Activated naive CD8-positive, alpha-beta T cell treated with anti-CD3 and anti-CD28 coated beads, Interleukin-2, amount 10 ng/mL, durations not matched to agents 7 days and 5 days (primary cell): ENCODE results near the gene GAK. TPM values are rescaled to one million over a fixed set of nuclear protein-coding genes. Genes with fewer than 3 reads are reported as not detected.
"Not testable (repeated sequence)": the region's sequence is repeated elsewhere in the genome, so short reads cannot be mapped to it uniquely, and the experiment has no call there.

Experiments
- ATAC-seq: fragments of 150-1000 bp; cut with Tn5 transposase; one replicate; pipeline ENCODE4 v1.10.0; 2021; ENCODE audit warnings: low read depth, moderate library complexity
- POLR2A ChIA-PET: fragments of 350-600 bp; sonication (Branson Sonifier 250); formaldehyde crosslinking; loops from one replicate; lab custom pipeline; 2021; ENCODE audit warnings: antibody characterized with exemption; lab: Charles Lee
- DNase-seq: peaks from one replicate; pipeline ENCODE4 v3.0.0; 2021
- H3K27ac Mint-ChIP-seq: one replicate; pipeline ENCODE4 v1.8.0; 2022; ENCODE audit warnings: mild to moderate bottlenecking, mixed read lengths
- H3K27me3 Mint-ChIP-seq: one replicate; pipeline ENCODE4 v1.8.0; 2022; ENCODE audit warnings: mild to moderate bottlenecking, moderate library complexity, mixed read lengths
- H3K36me3 Mint-ChIP-seq: one replicate; pipeline ENCODE4 v1.8.0; 2021; ENCODE audit warnings: mild to moderate bottlenecking, mixed read lengths
- H3K4me1 Mint-ChIP-seq: one replicate; pipeline ENCODE4 v1.8.0; 2021; ENCODE audit warnings: mixed read lengths
- H3K4me3 Mint-ChIP-seq: one replicate; pipeline ENCODE4 v1.8.0; 2022; ENCODE audit warnings: mild to moderate bottlenecking, moderate library complexity, mixed read lengths
- H3K9me3 Mint-ChIP-seq: one replicate; pipeline ENCODE4 v1.8.0; 2021; ENCODE audit warnings: mixed read lengths
- total RNA-seq, 2 experiments: library from RNA; stranded (reverse); gene quantifications; one replicate each; pipeline ENCODE4 v1.2.3, GENCODE V29; 2021

GAK gene
- total RNA-seq, 2 experiments from 2014 or later: 169 to 182 TPM

GRCh38 chr4:951594-952468 is 19.7 kb upstream of the GAK start:
- H3K27me3 Mint-ChIP-seq: no peaks in the 10 kb centered on the region
- H3K9me3 Mint-ChIP-seq: no peaks in the 10 kb centered on the region
- H3K4me1 Mint-ChIP-seq: no peaks in the 10 kb centered on the region
- ATAC-seq (no peak), DNase-seq (peak; percentile 17)
- H3K36me3 Mint-ChIP-seq: peaks cover 3% of the 10 kb centered on the region
- H3K4me3 Mint-ChIP-seq: no peak overlapping the region
- POLR2A ChIA-PET: no interaction called here
- no peak overlapping the region for H3K27ac Mint-ChIP-seq

GRCh38 chr4:951186-951585 is 19.1 kb upstream of the GAK start:
- H3K9me3 Mint-ChIP-seq: no peaks in the 10 kb centered on the region
- H3K4me1 Mint-ChIP-seq: no peaks in the 10 kb centered on the region
- POLR2A ChIA-PET: no interaction called here
- H3K4me3 Mint-ChIP-seq: no peak overlapping the region
- H3K36me3 Mint-ChIP-seq: peaks cover 3% of the 10 kb centered on the region
- H3K27ac Mint-ChIP-seq: no peak overlapping the region
- no peaks in the 10 kb centered on the region for H3K27me3 Mint-ChIP-seq
- DNase-seq: no peak
- no peak for ATAC-seq

- Mint-ChIP-seq H3K36me3 (peaks cover 4% of the 10 kb centered on the region), H3K9me3 (no peaks in the 10 kb centered on the region), H3K27me3 (no peaks in the 10 kb centered on the region), H3K4me1 (no peaks in the 10 kb centered on the region), H3K27ac (no peak overlapping the region), H3K4me3 (no peak overlapping the region)
- ATAC-seq: no peak
- POLR2A ChIA-PET: no interaction called here
- peak; percentile 11 for DNase-seq
These were observed 18.3 kb upstream of the GAK start for GRCh38 chr4:950136-951020.

GRCh38 chr4:949656-950055 is 17.5 kb upstream of the GAK start:
- no peaks in the 10 kb centered on the region for H3K4me1 Mint-ChIP-seq
- POLR2A ChIA-PET: no interaction called here
- peak; percentile 21 for DNase-seq
- H3K4me3 Mint-ChIP-seq: no peak overlapping the region
- ATAC-seq: no peak
- no peak overlapping the region for H3K27ac Mint-ChIP-seq
- H3K27me3 Mint-ChIP-seq: no peaks in the 10 kb centered on the region
- H3K36me3 Mint-ChIP-seq: peaks cover 5% of the 10 kb centered on the region
- no peaks in the 10 kb centered on the region for H3K9me3 Mint-ChIP-seq

DNA sequence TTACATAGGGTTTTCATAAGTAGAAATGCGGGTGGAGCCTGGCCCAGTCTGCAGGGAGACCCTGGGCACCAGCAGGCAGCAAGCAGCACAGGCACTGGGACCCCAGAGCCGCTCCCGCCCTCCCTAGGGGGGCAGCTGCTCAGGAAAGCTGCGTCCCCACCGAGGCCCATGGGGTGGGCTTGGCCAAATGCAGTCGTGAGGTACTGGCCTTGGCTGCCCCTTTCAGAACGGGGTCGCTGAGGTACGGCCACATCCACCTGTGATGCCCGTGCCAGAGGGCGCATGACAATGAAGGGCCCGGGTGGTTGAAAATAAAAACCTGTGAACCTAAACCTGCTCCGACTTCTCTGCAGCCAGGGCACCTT is 16.8 kb upstream of the GAK start:
- POLR2A ChIA-PET: interaction anchor here (1.1 kb wide), 1 partner anchor 16 kb away, joined by 3 read pairs; the partner anchor contains the start of genes GAK and TMEM175

DNA sequence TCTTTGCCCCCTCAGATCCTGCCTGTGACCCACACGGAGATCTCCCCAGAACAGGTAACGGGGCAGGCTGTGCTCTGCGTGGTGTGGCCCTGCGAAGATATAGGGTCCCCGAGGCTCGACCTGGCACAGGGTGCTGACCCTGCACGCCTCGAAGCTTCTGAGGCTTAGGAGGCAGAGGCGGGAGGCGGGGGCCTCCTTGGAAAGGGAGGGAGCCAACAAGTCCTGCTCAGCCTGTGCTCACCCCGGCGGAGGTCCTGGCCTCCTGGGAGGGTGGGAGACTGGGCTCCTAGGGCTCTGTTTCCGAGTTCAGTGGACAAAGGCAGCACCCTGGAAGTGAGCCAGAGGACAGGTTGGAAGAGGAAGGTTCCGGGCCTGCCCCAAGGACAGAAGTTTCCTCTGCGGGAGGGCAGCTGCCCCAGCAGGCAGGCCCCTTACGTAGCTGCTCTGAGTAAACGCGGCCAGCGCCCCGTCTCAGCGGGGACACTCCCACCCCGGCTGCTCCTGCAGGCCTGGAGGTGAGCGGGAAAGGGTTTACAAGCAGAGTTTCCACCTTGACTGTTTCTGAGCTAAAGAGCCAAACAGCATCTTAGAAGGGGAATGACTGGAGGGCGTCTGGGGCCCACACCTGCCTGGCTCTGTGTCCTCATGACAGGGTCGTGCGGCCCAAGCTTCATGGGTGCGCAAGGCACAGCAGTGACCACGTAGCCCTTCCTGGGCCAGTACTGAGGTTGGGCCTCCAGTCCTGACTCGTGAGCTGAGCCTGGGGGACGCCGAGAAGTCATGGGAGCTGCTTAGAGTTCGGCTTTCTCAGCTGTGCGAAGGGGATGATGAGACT is 16.2 kb upstream of the GAK start:
- POLR2A ChIA-PET: interaction anchor here (1.1 kb wide), 1 partner anchor 16 kb away, joined by 3 read pairs; the partner anchor contains the start of genes GAK and TMEM175
- H3K36me3 Mint-ChIP-seq: peaks cover 3% of the 10 kb centered on the region
- no peak overlapping the region for H3K4me3 Mint-ChIP-seq
- DNase-seq (peak; percentile 19), ATAC-seq (no peak)
- H3K4me1 Mint-ChIP-seq: no peaks in the 10 kb centered on the region
- H3K27ac Mint-ChIP-seq: no peak overlapping the region
- H3K9me3 Mint-ChIP-seq: no peaks in the 10 kb centered on the region
- no peaks in the 10 kb centered on the region for H3K27me3 Mint-ChIP-seq

More for the DNA sequence above, 16.8 kb upstream of the GAK start:
- Mint-ChIP-seq H3K9me3 (no peaks in the 10 kb centered on the region), H3K36me3 (peaks cover 3% of the 10 kb centered on the region), H3K27me3 (no peaks in the 10 kb centered on the region), H3K4me3 (no peak overlapping the region), H3K4me1 (no peaks in the 10 kb centered on the region), H3K27ac (no peak overlapping the region)
- DNase-seq (peak; percentile 15), ATAC-seq (no peak)

DNA sequence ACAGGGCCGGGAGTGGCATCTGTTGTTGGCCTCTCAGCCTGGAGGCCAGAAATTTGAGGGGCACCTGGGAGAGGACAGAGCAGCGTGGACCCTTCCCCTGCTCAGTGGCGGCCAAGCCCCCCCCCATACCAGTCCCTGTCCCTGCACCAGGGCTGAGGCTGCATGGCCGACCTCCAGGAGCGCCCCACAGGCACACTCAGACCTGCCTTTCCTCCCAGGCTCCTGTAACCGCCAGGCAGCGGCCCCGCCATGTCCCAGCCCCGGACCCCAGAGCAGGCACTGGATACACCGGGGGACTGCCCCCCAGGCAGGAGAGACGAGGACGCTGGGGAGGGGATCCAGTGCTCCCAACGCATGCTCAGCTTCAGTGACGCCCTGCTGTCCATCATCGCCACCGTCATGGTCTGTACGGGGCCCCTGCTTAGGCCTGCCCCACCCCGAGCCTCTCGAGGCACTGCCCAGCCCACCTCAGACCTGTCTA is 15.4 kb upstream of the GAK start:
- Mint-ChIP-seq H3K4me3 (no peak overlapping the region), H3K36me3 (peaks cover 3% of the 10 kb centered on the region), H3K27me3 (no peaks in the 10 kb centered on the region), H3K27ac (no peak overlapping the region), H3K9me3 (no peaks in the 10 kb centered on the region), H3K4me1 (no peaks in the 10 kb centered on the region)
- DNase-seq: no peak
- no peak for ATAC-seq
- POLR2A ChIA-PET: interaction anchor here (1.1 kb wide), 1 partner anchor 15 kb away, joined by 3 read pairs; the partner anchor contains the start of genes GAK and TMEM175

- H3K9me3 Mint-ChIP-seq: no peaks in the 10 kb centered on the region
- ATAC-seq (no peak), DNase-seq (no peak)
- POLR2A ChIA-PET: no interaction called here
- H3K36me3 Mint-ChIP-seq: peaks cover 3% of the 10 kb centered on the region
- no peak overlapping the region for H3K27ac Mint-ChIP-seq
- no peak overlapping the region for H3K4me3 Mint-ChIP-seq
- no peaks in the 10 kb centered on the region for H3K27me3 Mint-ChIP-seq
- no peaks in the 10 kb centered on the region for H3K4me1 Mint-ChIP-seq
These were observed 14.7 kb upstream of the GAK start for GRCh38 chr4:946517-947471.

GRCh38 chr4:946103-946450 is 14.0 kb upstream of the GAK start:
- Mint-ChIP-seq H3K4me1 (no peaks in the 10 kb centered on the region), H3K27me3 (no peaks in the 10 kb centered on the region), H3K27ac (no peak overlapping the region), H3K36me3 (peaks cover 3% of the 10 kb centered on the region), H3K4me3 (no peak overlapping the region), H3K9me3 (no peaks in the 10 kb centered on the region)
- no peak for ATAC-seq
- DNase-seq: no peak
- POLR2A ChIA-PET: no interaction called here

GRCh38 chr4:945274-946102 is 13.4 kb upstream of the GAK start:
- POLR2A ChIA-PET: no interaction called here
- no peaks in the 10 kb centered on the region for H3K27me3 Mint-ChIP-seq
- H3K4me1 Mint-ChIP-seq: no peaks in the 10 kb centered on the region
- no peak for DNase-seq
- peaks cover 3% of the 10 kb centered on the region for H3K36me3 Mint-ChIP-seq
- no peak overlapping the region for H3K4me3 Mint-ChIP-seq
- H3K27ac Mint-ChIP-seq: no peak overlapping the region
- no peak for ATAC-seq
- H3K9me3 Mint-ChIP-seq: no peaks in the 10 kb centered on the region

GRCh38 chr4:939508-939907 is 7.4 kb upstream of the GAK start:
- not testable (repeated sequence) for H3K9me3 Mint-ChIP-seq, H3K4me3 Mint-ChIP-seq, H3K27ac Mint-ChIP-seq, H3K36me3 Mint-ChIP-seq, ATAC-seq, DNase-seq, H3K27me3 Mint-ChIP-seq, H3K4me1 Mint-ChIP-seq
- POLR2A ChIA-PET: interaction anchor here (0.6 kb wide), 1 partner anchor 35 kb away, joined by 3 read pairs; no protein-coding TSS in a partner anchor
